ENCODE data around the gene CEBPE.

Gene CEBPE

GRCh38 chr14:23128969-23129758, 10.1 kb upstream of the CEBPE start:
- H3K4me1 ChIP-seq (ENCODE audit: control insufficient read depth in 1 of 2, insufficient read depth in 2 of 2, low read length in 2 of 2): peaks cover 0 to 6% of the 10 kb centered on the region in 2 donors
- no peak overlapping the region for H3K4me3 ChIP-seq (ENCODE audit: low read depth in 1 of 2, low read length in 2 of 2)
- peaks cover 8 to 24% of the 10 kb centered on the region in 2 donors for H3K36me3 ChIP-seq (ENCODE audit: control insufficient read depth in 1 of 2, insufficient read depth in 2 of 2, low read length in 2 of 2)
- H3K9me3 ChIP-seq (ENCODE audit: control insufficient read depth in 1 of 2, low read length in 2 of 2): no peaks in the 10 kb centered on the region
- no peaks in the 10 kb centered on the region for H3K27me3 ChIP-seq (ENCODE audit: low read depth, low read length)
- H3K27ac ChIP-seq (ENCODE audit: low read length): no peak overlapping the region

GRCh38 chr14:23127861-23128260, 8.8 kb upstream of the CEBPE start:
- Histone ChIP-seq H3K4me1 (ENCODE audit: control insufficient read depth in 1 of 2, insufficient read depth in 2 of 2, low read length in 2 of 2) (peaks cover 0 to 6% of the 10 kb centered on the region in 2 donors), H3K27me3 (ENCODE audit: low read depth, low read length) (no peaks in the 10 kb centered on the region), H3K27ac (ENCODE audit: low read length) (no peak overlapping the region), H3K36me3 (ENCODE audit: control insufficient read depth in 1 of 2, insufficient read depth in 2 of 2, low read length in 2 of 2) (peaks cover 8 to 24% of the 10 kb centered on the region in 2 donors), H3K9me3 (ENCODE audit: control insufficient read depth in 1 of 2, low read length in 2 of 2) (no peaks in the 10 kb centered on the region), H3K4me3 (ENCODE audit: low read depth in 1 of 2, low read length in 2 of 2) (no peak overlapping the region)

GRCh38 chr14:23126548-23127278, 7.7 kb upstream of the CEBPE start:
- H3K4me3 ChIP-seq (ENCODE audit: low read depth in 1 of 2, low read length in 2 of 2): no peak overlapping the region
- H3K4me1 ChIP-seq (ENCODE audit: control insufficient read depth in 1 of 2, insufficient read depth in 2 of 2, low read length in 2 of 2): peaks cover 0 to 6% of the 10 kb centered on the region in 2 donors
- no peaks in the 10 kb centered on the region for H3K27me3 ChIP-seq (ENCODE audit: low read depth, low read length)
- H3K36me3 ChIP-seq (ENCODE audit: control insufficient read depth in 1 of 2, insufficient read depth in 2 of 2, low read length in 2 of 2): peaks cover 8 to 22% of the 10 kb centered on the region in 2 donors
- H3K27ac ChIP-seq (ENCODE audit: low read length): no peak overlapping the region
- H3K9me3 ChIP-seq (ENCODE audit: control insufficient read depth in 1 of 2, low read length in 2 of 2): no peaks in the 10 kb centered on the region

GRCh38 chr14:23125933-23126524, 7.0 kb upstream of the CEBPE start:
- Histone ChIP-seq H3K27ac (ENCODE audit: low read length) (no peak overlapping the region), H3K4me1 (ENCODE audit: control insufficient read depth in 1 of 2, insufficient read depth in 2 of 2, low read length in 2 of 2) (peaks cover 2 to 8% of the 10 kb centered on the region in 2 donors), H3K27me3 (ENCODE audit: low read depth, low read length) (no peaks in the 10 kb centered on the region), H3K9me3 (ENCODE audit: control insufficient read depth in 1 of 2, low read length in 2 of 2) (no peaks in the 10 kb centered on the region), H3K4me3 (ENCODE audit: low read depth in 1 of 2, low read length in 2 of 2) (no peak overlapping the region), H3K36me3 (ENCODE audit: control insufficient read depth in 1 of 2, insufficient read depth in 2 of 2, low read length in 2 of 2) (peaks cover 4 to 22% of the 10 kb centered on the region in 2 donors)

- Histone ChIP-seq H3K4me1 (ENCODE audit: control insufficient read depth in 1 of 2, insufficient read depth in 2 of 2, low read length in 2 of 2) (peaks cover 2 to 7% of the 10 kb centered on the region in 2 donors), H3K27me3 (ENCODE audit: low read depth, low read length) (no peaks in the 10 kb centered on the region), H3K4me3 (ENCODE audit: low read depth in 1 of 2, low read length in 2 of 2) (no peak overlapping the region)
Measured at GRCh38 chr14:23125011-23125410, 6.0 kb upstream of the CEBPE start.

GRCh38 chr14:23124337-23124954, 5.4 kb upstream of the CEBPE start:
- Histone ChIP-seq H3K27me3 (ENCODE audit: low read depth, low read length) (no peaks in the 10 kb centered on the region), H3K9me3 (ENCODE audit: control insufficient read depth in 1 of 2, low read length in 2 of 2) (no peaks in the 10 kb centered on the region), H3K4me1 (ENCODE audit: control insufficient read depth in 1 of 2, insufficient read depth in 2 of 2, low read length in 2 of 2) (peaks cover 2 to 7% of the 10 kb centered on the region in 2 donors), H3K36me3 (ENCODE audit: control insufficient read depth in 1 of 2, insufficient read depth in 2 of 2, low read length in 2 of 2) (peaks cover 4 to 16% of the 10 kb centered on the region in 2 donors), H3K4me3 (ENCODE audit: low read depth in 1 of 2, low read length in 2 of 2) (no peak overlapping the region), H3K27ac (ENCODE audit: low read length) (no peak overlapping the region)

More at GRCh38 chr14:23125011-23125410, 6.0 kb upstream of the CEBPE start:
- Histone ChIP-seq H3K36me3 (ENCODE audit: control insufficient read depth in 1 of 2, insufficient read depth in 2 of 2, low read length in 2 of 2) (peaks cover 4 to 20% of the 10 kb centered on the region in 2 donors), H3K9me3 (ENCODE audit: control insufficient read depth in 1 of 2, low read length in 2 of 2) (no peaks in the 10 kb centered on the region), H3K27ac (ENCODE audit: low read length) (no peak overlapping the region)

- no peaks in the 10 kb centered on the region for H3K27me3 ChIP-seq (ENCODE audit: low read depth, low read length)
- no peak overlapping the region for H3K27ac ChIP-seq (ENCODE audit: low read length)
- peaks cover 2 to 7% of the 10 kb centered on the region in 2 donors for H3K4me1 ChIP-seq (ENCODE audit: control insufficient read depth in 1 of 2, insufficient read depth in 2 of 2, low read length in 2 of 2)
- no peaks in the 10 kb centered on the region for H3K9me3 ChIP-seq (ENCODE audit: control insufficient read depth in 1 of 2, low read length in 2 of 2)
- no peak overlapping the region for H3K4me3 ChIP-seq (ENCODE audit: low read depth in 1 of 2, low read length in 2 of 2)
- H3K36me3 ChIP-seq (ENCODE audit: control insufficient read depth in 1 of 2, insufficient read depth in 2 of 2, low read length in 2 of 2): peaks cover 3 to 9% of the 10 kb centered on the region in 2 donors
Measured at GRCh38 chr14:23123419-23123818, 4.4 kb upstream of the CEBPE start.

GRCh38 chr14:23122086-23122485, 3.0 kb upstream of the CEBPE start:
- Histone ChIP-seq H3K9me3 (ENCODE audit: control insufficient read depth in 1 of 2, low read length in 2 of 2) (no peaks in the 10 kb centered on the region), H3K27me3 (ENCODE audit: low read depth, low read length) (no peaks in the 10 kb centered on the region), H3K4me3 (ENCODE audit: low read depth in 1 of 2, low read length in 2 of 2) (no peak overlapping the region), H3K4me1 (ENCODE audit: control insufficient read depth in 1 of 2, insufficient read depth in 2 of 2, low read length in 2 of 2) (peaks cover 2 to 7% of the 10 kb centered on the region in 2 donors), H3K27ac (ENCODE audit: low read length) (no peak overlapping the region), H3K36me3 (ENCODE audit: control insufficient read depth in 1 of 2, insufficient read depth in 2 of 2, low read length in 2 of 2) (no peaks in the 10 kb centered on the region)

- Histone ChIP-seq H3K27ac (ENCODE audit: low read length) (peak overlapping the region; percentile 19), H3K9me3 (ENCODE audit: control insufficient read depth in 1 of 2, low read length in 2 of 2) (no peaks in the 10 kb centered on the region), H3K4me1 (ENCODE audit: control insufficient read depth in 1 of 2, insufficient read depth in 2 of 2, low read length in 2 of 2) (peaks cover 2 to 7% of the 10 kb centered on the region in 2 donors), H3K27me3 (ENCODE audit: low read depth, low read length) (no peaks in the 10 kb centered on the region), H3K36me3 (ENCODE audit: control insufficient read depth in 1 of 2, insufficient read depth in 2 of 2, low read length in 2 of 2) (no peaks in the 10 kb centered on the region), H3K4me3 (ENCODE audit: low read depth in 1 of 2, low read length in 2 of 2) (no peak overlapping the region)
Measured at GRCh38 chr14:23121361-23121771, 2.3 kb upstream of the CEBPE start.

GRCh38 chr14:23120541-23121251, 1.6 kb upstream of the CEBPE start:
- Histone ChIP-seq H3K27ac (ENCODE audit: low read length) (peak overlapping the region; percentile 19), H3K4me1 (ENCODE audit: control insufficient read depth in 1 of 2, insufficient read depth in 2 of 2, low read length in 2 of 2) (peaks cover 2 to 7% of the 10 kb centered on the region in 2 donors), H3K9me3 (ENCODE audit: control insufficient read depth in 1 of 2, low read length in 2 of 2) (no peaks in the 10 kb centered on the region), H3K36me3 (ENCODE audit: control insufficient read depth in 1 of 2, insufficient read depth in 2 of 2, low read length in 2 of 2) (no peaks in the 10 kb centered on the region), H3K4me3 (ENCODE audit: low read depth in 1 of 2, low read length in 2 of 2) (no peak overlapping the region), H3K27me3 (ENCODE audit: low read depth, low read length) (no peaks in the 10 kb centered on the region)

All from muscle layer of duodenum (tissue), 2 donors.